ENCODE results near the gene AGT.

DNA sequence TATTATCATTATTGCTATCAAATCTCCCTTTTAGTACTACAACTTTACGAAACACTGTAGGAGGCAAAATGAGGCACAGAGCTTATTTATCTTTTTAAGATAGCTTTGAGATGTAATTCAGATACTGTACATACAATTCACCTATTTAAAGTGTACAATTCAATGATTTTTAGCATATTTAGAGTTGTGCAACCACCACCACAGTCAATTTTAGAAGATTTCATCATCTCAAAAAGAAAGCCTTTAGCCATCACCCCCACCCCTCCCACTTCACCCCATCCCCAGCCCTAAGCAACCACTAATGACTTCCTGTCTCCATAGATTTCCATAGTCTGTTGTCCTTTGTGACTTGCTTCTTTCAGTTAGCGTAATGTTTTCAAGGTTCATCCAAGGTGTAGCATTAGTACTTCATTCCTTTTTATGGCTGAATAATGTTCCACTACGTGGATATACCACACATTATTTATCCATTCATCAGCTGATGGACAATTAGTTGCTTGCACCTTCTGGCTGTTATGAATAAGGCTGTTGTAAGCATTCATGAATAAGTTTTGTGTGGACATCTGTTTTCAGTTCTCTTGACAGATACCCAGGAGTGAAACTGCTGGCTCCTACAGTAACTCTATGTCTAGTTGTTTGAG, 23.8 kb upstream of the AGT start:
- TF ChIP-seq TAF1 (IDR thresholded peaks at IDR 0.05; ENCODE audit: borderline replicate concordance, insufficient read depth, low read length) (no peak), POLR2AphosphoS5 (IDR thresholded peaks at IDR 0.05; ENCODE audit: low read depth, low read length) (no peak)
